Measurements from ENCODE around the gene CCNB1.

GRCh38 chr5:69209602-69210001 is 42.7 kb downstream of the CCNB1 start:
- TF ChIP-seq CTCF (IDR thresholded peaks at IDR 0.05; ENCODE audit: insufficient read depth, low read length, poor library complexity, severe bottlenecking) (no peak), EZH2phosphoT487 (conservative IDR thresholded peaks at IDR 0.05; ENCODE audit: low read length) (no peak)

Measured in SU-DHL-6 (cell line).